ENCODE results near the gene SLC39A5. TPM values are rescaled to one million over a fixed set of nuclear protein-coding genes. Genes with fewer than 3 reads are reported as not detected.

The SLC39A5 gene
- total and polyA plus RNA-seq, 8 donors: 108 to 615 (median 263) TPM

GRCh38 chr12:56237552-56237951 is 7.7 kb downstream of the SLC39A5 start:
- DNase-seq (no peak), FAIRE-seq (no peak), ATAC-seq (no peak)
- H3K4me3 ChIP-seq: no peak overlapping the region
- no peaks in the 10 kb centered on the region for H3K27me3 ChIP-seq
- no peak overlapping the region for H3K27ac ChIP-seq
- no peaks in the 10 kb centered on the region for H3K36me3 ChIP-seq
- intact Hi-C loops (cut with DNase I): no loop called here
- no peak for TF ChIP-seq CTCF (IDR thresholded peaks at IDR 0.05)
- H3K9me3 ChIP-seq: no peaks in the 10 kb centered on the region
- WGBS, 2 donors: 78 to 84% methylated on average over 11 of the region's 11 CpGs
- peaks cover 0 to 11% (median 3%) of the 10 kb centered on the region in 3 donors for H3K4me1 ChIP-seq

- ATAC-seq (no peak), FAIRE-seq (no peak), DNase-seq (no peak)
- peaks cover 0 to 36% (median 10%) of the 10 kb centered on the region in 3 donors for H3K36me3 ChIP-seq
- H3K4me3 ChIP-seq: no peak overlapping the region
- 77 to 81% methylated on average over 9 of the region's 9 CpGs for WGBS, 2 donors
- no peak for TF ChIP-seq CTCF (IDR thresholded peaks at IDR 0.05)
- peaks cover 0 to 13% (median 6%) of the 10 kb centered on the region in 3 donors for H3K4me1 ChIP-seq
- H3K27ac ChIP-seq: no peak overlapping the region
- intact Hi-C loops (cut with DNase I): no loop called here
- no peaks in the 10 kb centered on the region for H3K9me3 ChIP-seq
- no peaks in the 10 kb centered on the region for H3K27me3 ChIP-seq
Measured at GRCh38 chr12:56241424-56242303, 11.8 kb downstream of the SLC39A5 start.

GRCh38 chr12:56242986-56243385 is 13.1 kb downstream of the SLC39A5 start:
- peak overlapping the region in 1 of 4 donors; percentile 27 for H3K27ac ChIP-seq
- no peaks in the 10 kb centered on the region for H3K27me3 ChIP-seq
- H3K9me3 ChIP-seq: no peaks in the 10 kb centered on the region
- DNase-seq: no peak
- peaks cover 0 to 45% (median 19%) of the 10 kb centered on the region in 3 donors for H3K36me3 ChIP-seq
- WGBS, 2 donors: 74 to 85% methylated on average over 13 of the region's 13 CpGs
- no peak overlapping the region for H3K4me3 ChIP-seq
- no peak for ATAC-seq
- intact Hi-C loops (cut with DNase I): no loop called here
- FAIRE-seq: no peak
- H3K4me1 ChIP-seq: peaks cover 0 to 13% (median 6%) of the 10 kb centered on the region in 3 donors
- no peak for TF ChIP-seq CTCF (IDR thresholded peaks at IDR 0.05)

GRCh38 chr12:56243731-56244181 is 13.9 kb downstream of the SLC39A5 start:
- H3K27me3 ChIP-seq: no peaks in the 10 kb centered on the region
- ATAC-seq (peak; percentile 71 to 89 (median 78)), FAIRE-seq (no peak), DNase-seq (peak in 4 of 6 donors; percentile 62 to 80 (median 78))
- H3K27ac ChIP-seq: peak overlapping the region in 2 of 4 donors; percentile 9 to 27
- WGBS, 2 donors: 3 to 15% methylated on average over 3 of the region's 3 CpGs
- peaks cover 0 to 53% (median 25%) of the 10 kb centered on the region in 3 donors for H3K36me3 ChIP-seq
- intact Hi-C loops (cut with DNase I): no loop called here
- peaks cover 0 to 13% (median 6%) of the 10 kb centered on the region in 3 donors for H3K4me1 ChIP-seq
- H3K9me3 ChIP-seq: no peaks in the 10 kb centered on the region
- H3K4me3 ChIP-seq: no peak overlapping the region
- no peak for TF ChIP-seq CTCF (IDR thresholded peaks at IDR 0.05)

GRCh38 chr12:56244494-56244893 is 14.6 kb downstream of the SLC39A5 start:
- peaks cover 0 to 58% (median 25%) of the 10 kb centered on the region in 3 donors for H3K36me3 ChIP-seq

More at GRCh38 chr12:56244494-56244893, 14.6 kb downstream of the SLC39A5 start:
- Histone ChIP-seq H3K27me3 (no peaks in the 10 kb centered on the region), H3K4me3 (no peak overlapping the region), H3K27ac (no peak overlapping the region), H3K9me3 (no peaks in the 10 kb centered on the region), H3K4me1 (peaks cover 0 to 13% (median 6%) of the 10 kb centered on the region in 3 donors)
- ATAC-seq (no peak), DNase-seq (no peak), FAIRE-seq (no peak)
- intact Hi-C loops (cut with DNase I): no loop called here
- TF ChIP-seq CTCF (IDR thresholded peaks at IDR 0.05): no peak
- WGBS, 2 donors: 93 to 94% methylated on average over 14 of the region's 14 CpGs
